ENCODE data around the gene ARID1B.

Gene ARID1B

DNA sequence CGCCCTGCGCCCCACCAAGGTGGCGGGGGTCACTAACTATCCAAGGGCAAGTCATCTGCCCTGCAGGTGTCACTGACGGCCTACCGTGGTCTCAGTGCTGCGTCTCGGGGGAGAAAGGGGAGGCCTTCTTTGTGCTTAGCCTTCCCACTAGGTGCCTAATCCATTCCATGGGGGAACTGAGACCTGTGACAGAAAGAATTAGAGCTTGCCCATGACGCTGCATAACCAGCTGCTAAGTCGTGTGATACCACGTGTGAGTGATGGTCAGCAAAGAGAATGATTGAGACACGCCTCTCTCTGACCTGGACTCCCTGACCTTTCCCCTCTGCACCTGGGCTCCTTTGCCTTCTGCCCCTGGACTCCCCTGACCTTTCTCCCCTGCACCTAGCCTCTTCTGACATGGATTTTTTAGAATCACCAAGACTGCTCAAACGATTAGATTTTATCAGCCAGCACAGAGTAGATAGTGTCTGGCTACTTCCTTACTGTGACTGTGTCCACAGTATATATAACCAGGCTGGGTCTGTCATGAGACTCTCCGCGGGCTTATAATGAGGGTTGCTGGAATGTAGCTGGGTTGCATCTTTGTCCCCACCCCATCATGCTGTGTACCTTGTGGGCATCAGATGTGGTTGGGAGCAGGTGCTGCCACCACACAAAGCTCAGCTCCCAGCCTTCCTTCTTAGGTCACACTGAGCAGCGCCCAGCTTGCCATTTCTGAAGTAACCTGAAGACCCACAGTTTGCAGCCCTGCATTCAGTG, 405.5 kb downstream of the ARID1B start:
- no peaks in the 10 kb centered on the region for H3K4me1 ChIP-seq (ENCODE audit: control insufficient read depth in 1 of 2, insufficient read depth in 1 of 2, low read depth in 1 of 2, low read length in 1 of 2)
- H3K4me3 ChIP-seq (ENCODE audit: low read depth in 1 of 2, low read length in 1 of 2), result no peak overlapping the region
- H3K27ac ChIP-seq, result no peak overlapping the region
- H3K9me3 ChIP-seq, result no peaks in the 10 kb centered on the region
- no peaks in the 10 kb centered on the region for H3K27me3 ChIP-seq
- TF ChIP-seq, protein P1, sequence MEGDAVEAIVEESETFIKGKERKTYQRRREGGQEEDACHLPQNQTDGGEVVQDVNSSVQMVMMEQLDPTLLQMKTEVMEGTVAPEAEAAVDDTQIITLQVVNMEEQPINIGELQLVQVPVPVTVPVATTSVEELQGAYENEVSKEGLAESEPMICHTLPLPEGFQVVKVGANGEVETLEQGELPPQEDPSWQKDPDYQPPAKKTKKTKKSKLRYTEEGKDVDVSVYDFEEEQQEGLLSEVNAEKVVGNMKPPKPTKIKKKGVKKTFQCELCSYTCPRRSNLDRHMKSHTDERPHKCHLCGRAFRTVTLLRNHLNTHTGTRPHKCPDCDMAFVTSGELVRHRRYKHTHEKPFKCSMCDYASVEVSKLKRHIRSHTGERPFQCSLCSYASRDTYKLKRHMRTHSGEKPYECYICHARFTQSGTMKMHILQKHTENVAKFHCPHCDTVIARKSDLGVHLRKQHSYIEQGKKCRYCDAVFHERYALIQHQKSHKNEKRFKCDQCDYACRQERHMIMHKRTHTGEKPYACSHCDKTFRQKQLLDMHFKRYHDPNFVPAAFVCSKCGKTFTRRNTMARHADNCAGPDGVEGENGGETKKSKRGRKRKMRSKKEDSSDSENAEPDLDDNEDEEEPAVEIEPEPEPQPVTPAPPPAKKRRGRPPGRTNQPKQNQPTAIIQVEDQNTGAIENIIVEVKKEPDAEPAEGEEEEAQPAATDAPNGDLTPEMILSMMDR (IDR thresholded peaks at IDR 0.05), result no peak
- H3K36me3 ChIP-seq, result peaks cover 70% of the 10 kb centered on the region

DNA sequence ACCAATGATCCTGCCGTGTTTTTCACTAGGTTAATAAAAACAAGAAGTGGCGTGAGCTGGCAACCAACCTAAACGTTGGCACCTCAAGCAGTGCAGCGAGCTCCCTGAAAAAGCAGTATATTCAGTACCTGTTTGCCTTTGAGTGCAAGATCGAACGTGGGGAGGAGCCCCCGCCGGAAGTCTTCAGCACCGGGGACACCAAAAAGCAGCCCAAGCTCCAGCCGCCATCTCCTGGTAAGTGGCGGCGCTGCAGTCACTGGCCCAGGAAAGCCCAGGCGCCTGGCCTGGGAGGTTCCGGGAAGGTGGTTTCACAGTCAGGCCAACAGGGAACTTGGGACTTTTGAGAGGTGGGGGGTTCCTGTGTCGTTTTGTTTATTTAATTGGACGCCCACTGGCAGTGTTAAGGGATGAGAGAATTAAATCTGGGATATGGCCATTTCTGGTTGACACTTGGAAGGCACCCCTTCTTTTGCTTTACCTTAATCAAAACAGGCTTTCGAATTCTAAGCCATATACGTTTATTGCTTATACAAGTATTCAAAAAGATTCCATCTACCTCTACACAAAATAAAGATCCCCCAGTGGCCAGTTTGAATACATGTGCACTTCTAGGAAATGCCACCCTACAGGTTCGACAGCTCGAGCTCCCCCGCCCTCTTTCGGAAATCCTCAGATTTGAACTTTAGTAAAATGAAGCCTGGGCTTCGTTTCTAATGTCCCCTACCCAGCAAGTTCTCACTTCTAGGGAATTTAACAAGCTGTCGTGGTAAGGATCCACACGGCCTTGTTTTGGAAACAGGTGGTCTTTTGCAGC, 407.2 kb downstream of the ARID1B start:
- no peaks in the 10 kb centered on the region for H3K4me1 ChIP-seq (ENCODE audit: control insufficient read depth in 1 of 2, insufficient read depth in 1 of 2, low read depth in 1 of 2, low read length in 1 of 2)
- H3K36me3 ChIP-seq, result peaks cover 87% of the 10 kb centered on the region
- H3K4me3 ChIP-seq (ENCODE audit: low read depth in 1 of 2, low read length in 1 of 2), result no peak overlapping the region
- no peak overlapping the region for H3K27ac ChIP-seq
- no peaks in the 10 kb centered on the region for H3K9me3 ChIP-seq
- TF ChIP-seq, protein P1 (IDR thresholded peaks at IDR 0.05), result no peak
- H3K27me3 ChIP-seq, result no peaks in the 10 kb centered on the region

DNA sequence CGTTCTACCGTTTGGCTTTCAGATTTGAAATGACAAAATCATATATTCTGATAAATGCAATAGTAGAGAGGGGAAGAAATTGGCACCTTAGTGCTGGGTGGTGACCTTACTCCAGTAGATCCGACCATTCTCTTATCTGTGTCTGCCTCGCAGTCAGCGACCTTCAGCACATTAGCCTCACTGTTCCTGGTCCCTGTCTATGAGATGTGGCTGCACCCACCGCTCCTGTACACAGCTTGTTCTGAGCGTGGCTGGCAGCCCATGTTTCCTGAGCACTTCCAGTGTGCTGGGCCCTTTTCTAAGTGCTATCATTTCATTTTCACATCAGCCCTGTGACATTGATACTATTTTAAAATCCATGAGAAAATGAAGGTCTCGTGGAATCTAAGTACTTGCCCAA, 408.0 kb downstream of the ARID1B start:
- H3K36me3 ChIP-seq, result peaks cover 95% of the 10 kb centered on the region
- TF ChIP-seq, protein P1 (IDR thresholded peaks at IDR 0.05), result no peak

DNA sequence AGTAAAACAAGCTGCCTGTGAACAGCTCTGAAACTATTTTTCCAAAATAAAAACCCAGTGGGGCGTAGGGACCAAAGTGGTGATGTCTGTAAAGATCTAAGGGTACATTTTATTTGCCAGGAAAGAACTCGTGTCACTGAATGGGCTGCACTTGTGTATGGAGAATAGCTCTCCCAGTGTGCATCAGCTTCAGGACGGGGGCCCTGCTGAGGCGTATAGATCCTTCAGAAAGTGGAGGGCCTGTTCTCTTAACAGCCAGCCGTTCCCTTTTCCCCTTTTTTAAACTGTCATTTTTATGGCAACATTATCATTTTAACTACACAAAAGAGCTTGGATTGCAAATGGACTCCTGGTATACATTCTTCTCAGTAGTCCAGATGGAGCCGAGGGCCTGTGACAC, 408.8 kb downstream of the ARID1B start:
- TF ChIP-seq, protein P1 (IDR thresholded peaks at IDR 0.05), result no peak
- Histone ChIP-seq H3K36me3 (peaks cover 100% of the 10 kb centered on the region), H3K27ac (no peak overlapping the region)

More for the DNA sequence above, 408.0 kb downstream of the ARID1B start:
- H3K27ac ChIP-seq, result no peak overlapping the region
- H3K27me3 ChIP-seq, result no peaks in the 10 kb centered on the region
- H3K9me3 ChIP-seq, result no peaks in the 10 kb centered on the region
- no peak overlapping the region for H3K4me3 ChIP-seq (ENCODE audit: low read depth in 1 of 2, low read length in 1 of 2)
- no peaks in the 10 kb centered on the region for H3K4me1 ChIP-seq (ENCODE audit: control insufficient read depth in 1 of 2, insufficient read depth in 1 of 2, low read depth in 1 of 2, low read length in 1 of 2)

GRCh38 chr6:157186785-157187181, 409.6 kb downstream of the ARID1B start:
- no peaks in the 10 kb centered on the region for H3K4me1 ChIP-seq (ENCODE audit: control insufficient read depth in 1 of 2, insufficient read depth in 1 of 2, low read depth in 1 of 2, low read length in 1 of 2)
- no peak overlapping the region for H3K27ac ChIP-seq
- H3K36me3 ChIP-seq, result peaks cover 99% of the 10 kb centered on the region
- TF ChIP-seq, protein P1 (IDR thresholded peaks at IDR 0.05), result no peak
- H3K4me3 ChIP-seq (ENCODE audit: low read depth in 1 of 2, low read length in 1 of 2), result no peak overlapping the region
- no peaks in the 10 kb centered on the region for H3K9me3 ChIP-seq
- H3K27me3 ChIP-seq, result no peaks in the 10 kb centered on the region

More for the DNA sequence above, 408.8 kb downstream of the ARID1B start:
- no peaks in the 10 kb centered on the region for H3K4me1 ChIP-seq (ENCODE audit: control insufficient read depth in 1 of 2, insufficient read depth in 1 of 2, low read depth in 1 of 2, low read length in 1 of 2)
- H3K4me3 ChIP-seq (ENCODE audit: low read depth in 1 of 2, low read length in 1 of 2), result no peak overlapping the region
- H3K27me3 ChIP-seq, result no peaks in the 10 kb centered on the region
- no peaks in the 10 kb centered on the region for H3K9me3 ChIP-seq

Data from neutrophil (primary cell).